ENCODE results near the gene LRP1B. TPM values are rescaled to one million over a fixed set of nuclear protein-coding genes. Genes with fewer than 3 reads are reported as not detected.

The LRP1B gene
- total and polyA plus RNA-seq, 7 experiments from 2014 or later, result 0.10 TPM; not detected in 6

GRCh38 chr2:141493936-141494335 is 636.9 kb downstream of the LRP1B start:
- POLR2A ChIA-PET, result no interaction called here
- intact Hi-C loops (cut with micrococcal nuclease), result no loop called here
- no peaks in the 10 kb centered on the region for H3K27me3 ChIP-seq (ENCODE audit: control insufficient read depth in 2 of 2, insufficient read depth in 2 of 2, low read length in 2 of 2)
- H3K4me1 Mint-ChIP-seq, result no peaks in the 10 kb centered on the region
- H3K27ac ChIP-seq (ENCODE audit: low read depth, low read length), result no peak overlapping the region
- H3K36me3 Mint-ChIP-seq, result no peaks in the 10 kb centered on the region
- DNase-seq, result no peak
- peaks cover 0 to 9% (median 0%) of the 10 kb centered on the region in 11 donors for H3K9me3 Mint-ChIP-seq
- no peaks in the 10 kb centered on the region for H3K36me3 ChIP-seq (ENCODE audit: control insufficient read depth in 2 of 3, insufficient read depth in 3 of 3, low read length in 3 of 3)
- no peaks in the 10 kb centered on the region for H3K27me3 Mint-ChIP-seq
- H3K4me3 ChIP-seq (ENCODE audit: low read length), result no peak overlapping the region
- no peak overlapping the region for H3K4me3 Mint-ChIP-seq
- H3K9me3 ChIP-seq (ENCODE audit: control insufficient read depth in 2 of 3, low read length in 3 of 3), result no peaks in the 10 kb centered on the region
- CTCF ChIA-PET, result no interaction called here
- ATAC-seq, result no peak
- no peak overlapping the region for H3K27ac Mint-ChIP-seq
- no peaks in the 10 kb centered on the region for H3K4me1 ChIP-seq (ENCODE audit: control insufficient read depth in 2 of 2, insufficient read depth in 2 of 2, low read length in 2 of 2)

DNA sequence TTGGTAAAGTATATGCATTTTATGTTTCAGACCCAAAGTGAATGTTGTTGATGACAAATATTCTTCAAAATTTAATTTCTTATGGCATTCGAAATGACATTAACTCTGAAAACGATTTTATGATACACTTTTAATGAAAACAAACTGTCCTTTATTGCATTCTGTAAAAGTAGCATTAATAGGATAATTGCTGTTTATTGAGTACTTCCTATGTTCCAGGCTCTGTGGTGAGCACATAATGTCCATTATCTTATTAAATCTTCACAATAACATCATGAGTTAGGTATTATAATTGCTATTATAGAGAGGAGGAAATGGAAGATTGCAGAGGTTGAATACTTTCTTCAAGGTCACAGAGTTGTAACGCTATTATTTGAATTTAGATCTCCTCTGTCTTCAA is 638.0 kb downstream of the LRP1B start:
- no peak overlapping the region for H3K27ac Mint-ChIP-seq
- Histone ChIP-seq H3K36me3 (ENCODE audit: control insufficient read depth in 2 of 3, insufficient read depth in 3 of 3, low read length in 3 of 3) (no peaks in the 10 kb centered on the region), H3K9me3 (ENCODE audit: control insufficient read depth in 2 of 3, low read length in 3 of 3) (no peaks in the 10 kb centered on the region), H3K4me3 (ENCODE audit: low read length) (no peak overlapping the region), H3K27me3 (ENCODE audit: control insufficient read depth in 2 of 2, insufficient read depth in 2 of 2, low read length in 2 of 2) (no peaks in the 10 kb centered on the region), H3K27ac (ENCODE audit: low read depth, low read length) (no peak overlapping the region), H3K4me1 (ENCODE audit: control insufficient read depth in 2 of 2, insufficient read depth in 2 of 2, low read length in 2 of 2) (no peaks in the 10 kb centered on the region)
- CTCF ChIA-PET, result no interaction called here
- DNase-seq, result no peak
- H3K4me3 Mint-ChIP-seq, result no peak overlapping the region
- POLR2A ChIA-PET, result no interaction called here
- no peak for ATAC-seq
- H3K4me1 Mint-ChIP-seq, result no peaks in the 10 kb centered on the region
- peaks cover 0 to 9% (median 0%) of the 10 kb centered on the region in 11 donors for H3K9me3 Mint-ChIP-seq
- no peaks in the 10 kb centered on the region for H3K27me3 Mint-ChIP-seq
- H3K36me3 Mint-ChIP-seq, result no peaks in the 10 kb centered on the region
- intact Hi-C loops (cut with micrococcal nuclease), result no loop called here

GRCh38 chr2:141490886-141491285 is 639.9 kb downstream of the LRP1B start:
- POLR2A ChIA-PET, result no interaction called here
- no peaks in the 10 kb centered on the region for H3K9me3 ChIP-seq (ENCODE audit: control insufficient read depth in 2 of 3, low read length in 3 of 3)
- no peaks in the 10 kb centered on the region for H3K27me3 ChIP-seq (ENCODE audit: control insufficient read depth in 2 of 2, insufficient read depth in 2 of 2, low read length in 2 of 2)
- CTCF ChIA-PET, result no interaction called here
- H3K27ac ChIP-seq (ENCODE audit: low read depth, low read length), result no peak overlapping the region
- intact Hi-C loops (cut with micrococcal nuclease), result no loop called here
- no peak overlapping the region for H3K4me3 ChIP-seq (ENCODE audit: low read length)
- no peak overlapping the region for H3K27ac Mint-ChIP-seq
- H3K4me1 ChIP-seq (ENCODE audit: control insufficient read depth in 2 of 2, insufficient read depth in 2 of 2, low read length in 2 of 2), result no peaks in the 10 kb centered on the region
- no peaks in the 10 kb centered on the region for H3K4me1 Mint-ChIP-seq
- no peak overlapping the region for H3K4me3 Mint-ChIP-seq
- no peaks in the 10 kb centered on the region for H3K27me3 Mint-ChIP-seq
- no peaks in the 10 kb centered on the region for H3K36me3 Mint-ChIP-seq
- no peaks in the 10 kb centered on the region for H3K36me3 ChIP-seq (ENCODE audit: control insufficient read depth in 2 of 3, insufficient read depth in 3 of 3, low read length in 3 of 3)
- H3K9me3 Mint-ChIP-seq, result peaks cover 0 to 9% (median 0%) of the 10 kb centered on the region in 11 donors
- DNase-seq, result no peak
- no peak for ATAC-seq

GRCh38 chr2:141482697-141483096 is 648.1 kb downstream of the LRP1B start:
- Mint-ChIP-seq H3K27ac (no peak overlapping the region), H3K4me3 (no peak overlapping the region), H3K4me1 (no peaks in the 10 kb centered on the region), H3K9me3 (peaks cover 0 to 13% (median 0%) of the 10 kb centered on the region in 11 donors), H3K36me3 (no peaks in the 10 kb centered on the region), H3K27me3 (no peaks in the 10 kb centered on the region)
- ChIA-PET POLR2A (no interaction called here), CTCF (interaction anchor here (0.6 kb wide), 1 partner anchor 1302 kb away, joined by 3 read pairs; no protein-coding TSS in a partner anchor)
- Histone ChIP-seq H3K4me3 (ENCODE audit: low read length) (no peak overlapping the region), H3K4me1 (ENCODE audit: control insufficient read depth in 2 of 2, insufficient read depth in 2 of 2, low read length in 2 of 2) (no peaks in the 10 kb centered on the region), H3K27ac (ENCODE audit: low read depth, low read length) (no peak overlapping the region), H3K36me3 (ENCODE audit: control insufficient read depth in 2 of 3, insufficient read depth in 3 of 3, low read length in 3 of 3) (no peaks in the 10 kb centered on the region), H3K9me3 (ENCODE audit: control insufficient read depth in 2 of 3, low read length in 3 of 3) (no peaks in the 10 kb centered on the region), H3K27me3 (ENCODE audit: control insufficient read depth in 2 of 2, insufficient read depth in 2 of 2, low read length in 2 of 2) (no peaks in the 10 kb centered on the region)
- intact Hi-C loops (cut with micrococcal nuclease), result no loop called here
- ATAC-seq, result no peak
- no peak for DNase-seq

- Mint-ChIP-seq H3K9me3 (peaks cover 0 to 9% (median 0%) of the 10 kb centered on the region in 11 donors), H3K36me3 (no peaks in the 10 kb centered on the region), H3K27ac (no peak overlapping the region), H3K4me1 (no peaks in the 10 kb centered on the region), H3K27me3 (no peaks in the 10 kb centered on the region), H3K4me3 (no peak overlapping the region)
- no peaks in the 10 kb centered on the region for H3K9me3 ChIP-seq (ENCODE audit: control insufficient read depth in 2 of 3, low read length in 3 of 3)
- ATAC-seq (no peak), DNase-seq (no peak)
- H3K4me1 ChIP-seq (ENCODE audit: control insufficient read depth in 2 of 2, insufficient read depth in 2 of 2, low read length in 2 of 2), result no peaks in the 10 kb centered on the region
- intact Hi-C loops (cut with micrococcal nuclease), result no loop called here
- H3K36me3 ChIP-seq (ENCODE audit: control insufficient read depth in 2 of 3, insufficient read depth in 3 of 3, low read length in 3 of 3), result no peaks in the 10 kb centered on the region
- no peaks in the 10 kb centered on the region for H3K27me3 ChIP-seq (ENCODE audit: control insufficient read depth in 2 of 2, insufficient read depth in 2 of 2, low read length in 2 of 2)
- no peak overlapping the region for H3K27ac ChIP-seq (ENCODE audit: low read depth, low read length)
- ChIA-PET POLR2A (no interaction called here), CTCF (no interaction called here)
- H3K4me3 ChIP-seq (ENCODE audit: low read length), result no peak overlapping the region
These were observed 655.0 kb downstream of the LRP1B start for GRCh38 chr2:141475801-141476200.

DNA sequence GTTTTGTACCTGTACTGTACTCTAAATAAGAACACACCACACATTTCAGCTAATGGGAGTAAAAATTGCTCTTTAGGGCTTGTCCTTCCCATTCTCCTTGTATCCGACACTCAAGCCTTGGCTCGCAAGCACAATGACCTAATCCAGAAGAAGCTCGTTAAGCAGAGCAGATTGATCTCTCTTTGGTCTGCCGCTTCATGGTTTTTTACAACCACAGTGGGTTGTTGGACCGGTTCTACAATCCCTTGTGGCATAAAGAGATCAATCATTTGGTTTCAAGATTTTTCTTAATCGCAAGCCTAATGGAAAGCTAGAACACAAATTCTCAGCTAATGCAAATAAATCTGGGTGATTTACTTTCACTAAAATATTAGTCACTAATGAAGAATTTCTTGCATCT is 662.1 kb downstream of the LRP1B start:
- no peak overlapping the region for H3K4me3 ChIP-seq (ENCODE audit: low read length)
- Mint-ChIP-seq H3K36me3 (no peaks in the 10 kb centered on the region), H3K27me3 (no peaks in the 10 kb centered on the region), H3K4me1 (no peaks in the 10 kb centered on the region), H3K4me3 (no peak overlapping the region), H3K9me3 (peaks cover 0 to 15% (median 0%) of the 10 kb centered on the region in 11 donors), H3K27ac (no peak overlapping the region)
- H3K4me1 ChIP-seq (ENCODE audit: control insufficient read depth in 2 of 2, insufficient read depth in 2 of 2, low read length in 2 of 2), result no peaks in the 10 kb centered on the region
- CTCF ChIA-PET, result no interaction called here
- no peak for ATAC-seq
- POLR2A ChIA-PET, result no interaction called here
- H3K27me3 ChIP-seq (ENCODE audit: control insufficient read depth in 2 of 2, insufficient read depth in 2 of 2, low read length in 2 of 2), result no peaks in the 10 kb centered on the region
- H3K36me3 ChIP-seq (ENCODE audit: control insufficient read depth in 2 of 3, insufficient read depth in 3 of 3, low read length in 3 of 3), result no peaks in the 10 kb centered on the region
- no peaks in the 10 kb centered on the region for H3K9me3 ChIP-seq (ENCODE audit: control insufficient read depth in 2 of 3, low read length in 3 of 3)
- DNase-seq, result no peak
- intact Hi-C loops (cut with micrococcal nuclease), result no loop called here
- no peak overlapping the region for H3K27ac ChIP-seq (ENCODE audit: low read depth, low read length)

DNA sequence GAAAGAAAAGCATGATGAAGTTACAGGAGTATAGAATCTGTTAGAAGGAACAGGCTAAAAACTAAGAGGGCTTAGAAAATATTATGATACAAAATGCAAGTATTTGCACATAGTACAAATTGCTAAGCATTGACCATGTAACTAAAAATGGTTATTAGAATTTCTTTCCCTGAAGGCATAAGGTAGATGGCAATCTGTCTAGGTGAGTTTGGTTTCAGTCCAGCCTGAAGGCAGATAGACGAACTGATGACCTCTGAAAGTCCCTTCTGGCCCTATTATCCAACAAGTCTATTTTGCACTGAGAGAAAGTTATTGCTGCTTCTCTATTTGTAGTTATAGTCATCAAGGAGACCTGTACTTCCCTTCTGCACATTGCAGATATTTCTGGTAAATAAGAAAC is 663.5 kb downstream of the LRP1B start:
- no peaks in the 10 kb centered on the region for H3K36me3 Mint-ChIP-seq
- ATAC-seq (no peak), DNase-seq (no peak)
- no peaks in the 10 kb centered on the region for H3K9me3 ChIP-seq (ENCODE audit: control insufficient read depth in 2 of 3, low read length in 3 of 3)
- H3K36me3 ChIP-seq (ENCODE audit: control insufficient read depth in 2 of 3, insufficient read depth in 3 of 3, low read length in 3 of 3), result no peaks in the 10 kb centered on the region
- H3K4me3 Mint-ChIP-seq, result no peak overlapping the region
- peaks cover 0 to 15% (median 0%) of the 10 kb centered on the region in 11 donors for H3K9me3 Mint-ChIP-seq
- intact Hi-C loops (cut with micrococcal nuclease), result no loop called here
- no peak overlapping the region for H3K27ac ChIP-seq (ENCODE audit: low read depth, low read length)
- H3K27ac Mint-ChIP-seq, result no peak overlapping the region
- ChIA-PET POLR2A (no interaction called here), CTCF (no interaction called here)
- no peaks in the 10 kb centered on the region for H3K27me3 Mint-ChIP-seq
- H3K4me1 ChIP-seq (ENCODE audit: control insufficient read depth in 2 of 2, insufficient read depth in 2 of 2, low read length in 2 of 2), result no peaks in the 10 kb centered on the region
- no peak overlapping the region for H3K4me3 ChIP-seq (ENCODE audit: low read length)
- H3K27me3 ChIP-seq (ENCODE audit: control insufficient read depth in 2 of 2, insufficient read depth in 2 of 2, low read length in 2 of 2), result no peaks in the 10 kb centered on the region
- no peaks in the 10 kb centered on the region for H3K4me1 Mint-ChIP-seq

All from naive thymus-derived CD4-positive, alpha-beta T cell (primary cell).